ENCODE data around the gene STX1A.
"Not testable (repeated sequence)": the region's sequence is repeated elsewhere in the genome, so short reads cannot be mapped to it uniquely, and the experiment has no call there.

STX1A gene

GRCh38 chr7:73680501-73680900 lies 39.0 kb downstream of the STX1A start:
- no peak overlapping the region for H3K4me3 ChIP-seq (ENCODE audit: low read depth, low read length)
- TF ChIP-seq, protein P1, sequence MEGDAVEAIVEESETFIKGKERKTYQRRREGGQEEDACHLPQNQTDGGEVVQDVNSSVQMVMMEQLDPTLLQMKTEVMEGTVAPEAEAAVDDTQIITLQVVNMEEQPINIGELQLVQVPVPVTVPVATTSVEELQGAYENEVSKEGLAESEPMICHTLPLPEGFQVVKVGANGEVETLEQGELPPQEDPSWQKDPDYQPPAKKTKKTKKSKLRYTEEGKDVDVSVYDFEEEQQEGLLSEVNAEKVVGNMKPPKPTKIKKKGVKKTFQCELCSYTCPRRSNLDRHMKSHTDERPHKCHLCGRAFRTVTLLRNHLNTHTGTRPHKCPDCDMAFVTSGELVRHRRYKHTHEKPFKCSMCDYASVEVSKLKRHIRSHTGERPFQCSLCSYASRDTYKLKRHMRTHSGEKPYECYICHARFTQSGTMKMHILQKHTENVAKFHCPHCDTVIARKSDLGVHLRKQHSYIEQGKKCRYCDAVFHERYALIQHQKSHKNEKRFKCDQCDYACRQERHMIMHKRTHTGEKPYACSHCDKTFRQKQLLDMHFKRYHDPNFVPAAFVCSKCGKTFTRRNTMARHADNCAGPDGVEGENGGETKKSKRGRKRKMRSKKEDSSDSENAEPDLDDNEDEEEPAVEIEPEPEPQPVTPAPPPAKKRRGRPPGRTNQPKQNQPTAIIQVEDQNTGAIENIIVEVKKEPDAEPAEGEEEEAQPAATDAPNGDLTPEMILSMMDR (IDR thresholded peaks at IDR 0.05; ENCODE audit: low read depth, low read length), result no peak

GRCh38 chr7:73679709-73680108 lies 39.8 kb downstream of the STX1A start:
- H3K4me3 ChIP-seq (ENCODE audit: low read depth, low read length), result no peak overlapping the region
- TF ChIP-seq, protein P1 (IDR thresholded peaks at IDR 0.05; ENCODE audit: low read depth, low read length), result no peak

- H3K4me3 ChIP-seq (ENCODE audit: low read depth, low read length), result no peak overlapping the region
- TF ChIP-seq, protein P1 (IDR thresholded peaks at IDR 0.05; ENCODE audit: low read depth, low read length), result no peak
Observed at GRCh38 chr7:73678862-73679261, 40.6 kb downstream of the STX1A start.

GRCh38 chr7:73676062-73676461 lies 43.4 kb downstream of the STX1A start:
- not testable (repeated sequence) for H3K4me3 ChIP-seq (ENCODE audit: low read depth, low read length)

DNA sequence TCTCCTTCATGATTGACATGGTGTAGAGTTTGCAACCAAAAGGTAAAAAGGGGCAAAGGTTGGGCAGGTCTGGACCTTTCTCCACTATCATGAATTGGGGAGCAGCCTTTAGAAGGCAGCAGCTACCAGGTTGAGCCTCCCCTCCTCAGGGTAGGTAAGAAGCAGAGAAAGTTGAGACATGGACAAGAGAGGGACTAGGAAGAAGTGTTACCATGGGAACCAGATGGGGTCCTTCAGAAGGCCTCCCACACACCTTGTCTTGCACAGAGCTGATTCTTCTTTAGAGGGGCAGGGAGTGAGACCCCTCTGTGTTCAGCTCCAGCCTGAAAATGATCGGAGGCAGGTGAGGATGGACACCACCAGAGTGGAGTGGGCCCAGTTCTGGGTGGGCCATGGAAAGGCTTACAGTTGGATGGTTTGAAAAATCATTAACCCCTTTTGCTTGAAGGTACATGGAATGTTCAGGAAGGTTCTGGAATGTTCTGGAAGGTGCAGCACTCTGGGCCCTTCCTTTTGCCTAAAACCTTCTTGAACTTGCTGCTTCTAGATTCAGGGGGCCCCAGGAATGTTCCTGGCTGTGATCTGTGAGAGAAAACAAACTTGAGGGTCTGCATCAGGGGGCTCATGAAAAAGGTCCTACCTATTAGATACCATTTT lies 44.9 kb downstream of the STX1A start:
- TF ChIP-seq, protein P1 (IDR thresholded peaks at IDR 0.05; ENCODE audit: low read depth, low read length), result no peak
- no peak overlapping the region for H3K4me3 ChIP-seq (ENCODE audit: low read depth, low read length)

- no peak overlapping the region for H3K4me3 ChIP-seq (ENCODE audit: low read depth, low read length)
- TF ChIP-seq, protein P1 (IDR thresholded peaks at IDR 0.05; ENCODE audit: low read depth, low read length), result no peak
Observed at GRCh38 chr7:73671857-73672445, 47.5 kb downstream of the STX1A start.

DNA sequence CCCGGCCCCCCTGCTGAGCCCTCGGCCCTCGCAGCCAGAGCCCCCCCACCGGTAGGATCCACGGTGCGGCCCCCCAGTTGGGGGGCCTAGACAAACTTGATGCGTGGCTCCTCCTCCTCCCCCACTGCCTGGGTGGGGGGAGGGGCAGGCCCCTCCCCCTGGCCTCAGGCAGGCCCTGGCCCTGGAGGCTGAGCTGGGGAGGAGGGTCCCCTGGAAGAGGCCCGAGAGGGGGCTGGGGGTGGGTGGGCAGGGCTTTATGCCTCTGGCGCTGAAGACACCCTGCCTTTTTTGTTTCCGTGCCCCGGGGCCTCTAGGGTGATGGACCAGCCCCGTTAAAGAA lies 48.2 kb downstream of the STX1A start:
- TF ChIP-seq, protein P1 (IDR thresholded peaks at IDR 0.05; ENCODE audit: low read depth, low read length), result no peak
- no peak overlapping the region for H3K4me3 ChIP-seq (ENCODE audit: low read depth, low read length)

Data from WI38 (cell line).